GM18508 (cell line): ENCODE measurements around the gene MPL.

ENCODE experiments used
- ATAC-seq: cut with Tn5 transposase; IDR thresholded peaks from one replicate; pipeline ENCODE4 v1.9.1; 2021; ENCODE audit warnings: moderate number of reproducible peaks; ENCODE audit not compliant: insufficient read depth, unreplicated experiment

Gene MPL

GRCh38 chr1:43305926-43306687 is 31.5 kb upstream of the MPL start:
- ATAC-seq: no peak

- no peak for ATAC-seq
Observed at GRCh38 chr1:43306688-43307457, 30.7 kb upstream of the MPL start.

GRCh38 chr1:43307458-43308158 is 30.0 kb upstream of the MPL start:
- no peak for ATAC-seq

GRCh38 chr1:43308635-43309404 is 28.8 kb upstream of the MPL start:
- ATAC-seq: no peak

- no peak for ATAC-seq
Observed at GRCh38 chr1:43309405-43310025, 28.1 kb upstream of the MPL start.

GRCh38 chr1:43311521-43311920 is 26.1 kb upstream of the MPL start:
- no peak for ATAC-seq

- ATAC-seq: no peak
Observed at GRCh38 chr1:43312212-43312623, 25.4 kb upstream of the MPL start.

GRCh38 chr1:43312663-43313515 is 24.7 kb upstream of the MPL start:
- ATAC-seq: no peak

- no peak for ATAC-seq
Observed at GRCh38 chr1:43313771-43314170, 23.8 kb upstream of the MPL start.

- no peak for ATAC-seq
Observed at GRCh38 chr1:43314233-43314632, 23.4 kb upstream of the MPL start.

- no peak for ATAC-seq
Observed at GRCh38 chr1:43315481-43315880, 22.1 kb upstream of the MPL start.

- ATAC-seq: no peak
Observed at GRCh38 chr1:43315963-43316737, 21.5 kb upstream of the MPL start.

- no peak for ATAC-seq
Observed at GRCh38 chr1:43316738-43317520, 20.7 kb upstream of the MPL start.

GRCh38 chr1:43317817-43318471 is 19.7 kb upstream of the MPL start:
- no peak for ATAC-seq

- no peak for ATAC-seq
Observed at GRCh38 chr1:43318831-43319230, 18.8 kb upstream of the MPL start.

- no peak for ATAC-seq
Observed at GRCh38 chr1:43319288-43319687, 18.3 kb upstream of the MPL start.

GRCh38 chr1:43319766-43320165 is 17.9 kb upstream of the MPL start:
- no peak for ATAC-seq
